ENCODE data around the gene PSPN.

DNA sequence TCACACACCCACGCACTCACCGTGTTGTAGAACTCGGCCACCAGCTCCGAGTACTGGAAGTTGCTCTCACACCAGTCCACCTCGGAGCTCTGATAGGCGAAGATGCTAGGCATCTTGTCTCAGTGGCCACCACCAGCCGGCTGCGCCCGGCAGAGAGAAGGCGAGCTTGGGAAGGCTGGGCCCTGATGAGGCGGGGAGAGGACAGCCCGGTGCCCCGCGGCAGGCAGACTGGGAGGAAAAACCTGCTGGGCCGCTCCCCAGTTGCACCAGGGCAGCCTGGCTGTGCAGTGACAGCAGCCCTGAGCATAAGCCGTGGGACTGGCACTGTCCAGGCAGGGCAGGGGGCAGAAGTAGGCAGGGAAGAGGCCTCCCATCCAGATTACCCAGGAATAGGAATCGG is 42.3 kb downstream of the PSPN start, which contains the start of gene ACER1:
- TF ChIP-seq POLR2A (IDR thresholded peaks at IDR 0.05; ENCODE audit: low read depth) (no peak), CTCF (IDR thresholded peaks at IDR 0.05) (no peak), EP300 (IDR thresholded peaks at IDR 0.05) (no peak)

Data from esophagus muscularis mucosa (tissue), 4 donors.